ENCODE data around the gene TMED1. TPM values are rescaled to one million over a fixed set of nuclear protein-coding genes. Genes with fewer than 3 reads are reported as not detected.

TMED1 gene
- polyA plus RNA-seq, 2 of the 4 experiments (the other 2 are of a cell fraction) = 29.9 to 37.0 TPM

GRCh38 chr19:10820173-10820572 lies 15.8 kb downstream of the TMED1 start:
- peak in 1 of 2 experiments; percentile 13 for DNase-seq (ENCODE audit: low read depth in 1 of 2, low spot score in 1 of 2)
- no peaks in the 10 kb centered on the region for H3K4me1 ChIP-seq
- H3K27ac ChIP-seq = no peak overlapping the region
- H3K4me2 ChIP-seq = no peak overlapping the region
- no peaks in the 10 kb centered on the region for H3K9me3 ChIP-seq
- CTCF ChIA-PET = interaction anchor here (0.6 to 3.1 kb wide), 5 partner anchors 8 to 103 kb away, joined by 3 to 10 read pairs (median 3); partner anchors contain the start of gene DNM2
- peak; percentile 58 to 74; a peak in 4 of 6 replicates for ATAC-seq
- TF ChIP-seq RAD21 (conservative IDR thresholded peaks at IDR 0.05 in 1 of 2, IDR thresholded peaks at IDR 0.05 in 1 of 2) (peak in 1 of 2 experiments; percentile 20; a peak in 1 of 5 replicates), ZFP36 (IDR thresholded peaks at IDR 0.05; ENCODE audit: borderline replicate concordance, partially characterized antibody) (peak; percentile 38), NFE2L2 (conservative IDR thresholded peaks at IDR 0.05; ENCODE audit: low read length) (no peak), KDM5A (IDR thresholded peaks at IDR 0.05) (no peak), MAFK (IDR thresholded peaks at IDR 0.05; ENCODE audit: partially characterized antibody) (no peak), ESRRA (IDR thresholded peaks at IDR 0.05; ENCODE audit: borderline replicate concordance, low read length) (no peak), KDM1A (IDR thresholded peaks at IDR 0.05; ENCODE audit: low read depth) (no peak), REST (IDR thresholded peaks at IDR 0.05) (no peak), TP53 (CRISPR knock-in tag; IDR thresholded peaks at IDR 0.05) (no peak), POLR2AphosphoS2 (conservative IDR thresholded peaks at IDR 0.05; ENCODE audit: low read length) (no peak), NPAS2 (CRISPR knock-in tag; IDR thresholded peaks at IDR 0.05; ENCODE audit: borderline replicate concordance) (no peak), CHD4 (IDR thresholded peaks at IDR 0.05; ENCODE audit: borderline replicate concordance) (no peak), PBX3 (IDR thresholded peaks at IDR 0.05) (no peak)
- TF ChIP-seq, protein P1, sequence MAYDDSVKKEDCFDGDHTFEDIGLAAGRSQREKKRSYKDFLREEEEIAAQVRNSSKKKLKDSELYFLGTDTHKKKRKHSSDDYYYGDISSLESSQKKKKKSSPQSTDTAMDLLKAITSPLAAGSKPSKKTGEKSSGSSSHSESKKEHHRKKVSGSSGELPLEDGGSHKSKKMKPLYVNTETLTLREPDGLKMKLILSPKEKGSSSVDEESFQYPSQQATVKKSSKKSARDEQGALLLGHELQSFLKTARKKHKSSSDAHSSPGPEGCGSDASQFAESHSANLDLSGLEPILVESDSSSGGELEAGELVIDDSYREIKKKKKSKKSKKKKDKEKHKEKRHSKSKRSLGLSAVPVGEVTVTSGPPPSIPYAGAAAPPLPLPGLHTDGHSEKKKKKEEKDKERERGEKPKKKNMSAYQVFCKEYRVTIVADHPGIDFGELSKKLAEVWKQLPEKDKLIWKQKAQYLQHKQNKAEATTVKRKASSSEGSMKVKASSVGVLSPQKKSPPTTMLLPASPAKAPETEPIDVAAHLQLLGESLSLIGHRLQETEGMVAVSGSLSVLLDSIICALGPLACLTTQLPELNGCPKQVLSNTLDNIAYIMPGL (CRISPR knock-in tag; IDR thresholded peaks at IDR 0.05; ENCODE audit: borderline replicate concordance) = no peak
- TF ChIP-seq, protein P2, sequence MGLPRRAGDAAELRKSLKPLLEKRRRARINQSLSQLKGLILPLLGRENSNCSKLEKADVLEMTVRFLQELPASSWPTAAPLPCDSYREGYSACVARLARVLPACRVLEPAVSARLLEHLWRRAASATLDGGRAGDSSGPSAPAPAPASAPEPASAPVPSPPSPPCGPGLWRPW (IDR thresholded peaks at IDR 0.05) = no peak
- FAIRE-seq = no peak
- POLR2A ChIA-PET = no interaction called here
- 95% methylated on average over 7 of the region's 7 CpGs for WGBS (ENCODE audit: missing lambda C conversion rate)
- no peak overlapping the region for H3K4me3 ChIP-seq

DNA sequence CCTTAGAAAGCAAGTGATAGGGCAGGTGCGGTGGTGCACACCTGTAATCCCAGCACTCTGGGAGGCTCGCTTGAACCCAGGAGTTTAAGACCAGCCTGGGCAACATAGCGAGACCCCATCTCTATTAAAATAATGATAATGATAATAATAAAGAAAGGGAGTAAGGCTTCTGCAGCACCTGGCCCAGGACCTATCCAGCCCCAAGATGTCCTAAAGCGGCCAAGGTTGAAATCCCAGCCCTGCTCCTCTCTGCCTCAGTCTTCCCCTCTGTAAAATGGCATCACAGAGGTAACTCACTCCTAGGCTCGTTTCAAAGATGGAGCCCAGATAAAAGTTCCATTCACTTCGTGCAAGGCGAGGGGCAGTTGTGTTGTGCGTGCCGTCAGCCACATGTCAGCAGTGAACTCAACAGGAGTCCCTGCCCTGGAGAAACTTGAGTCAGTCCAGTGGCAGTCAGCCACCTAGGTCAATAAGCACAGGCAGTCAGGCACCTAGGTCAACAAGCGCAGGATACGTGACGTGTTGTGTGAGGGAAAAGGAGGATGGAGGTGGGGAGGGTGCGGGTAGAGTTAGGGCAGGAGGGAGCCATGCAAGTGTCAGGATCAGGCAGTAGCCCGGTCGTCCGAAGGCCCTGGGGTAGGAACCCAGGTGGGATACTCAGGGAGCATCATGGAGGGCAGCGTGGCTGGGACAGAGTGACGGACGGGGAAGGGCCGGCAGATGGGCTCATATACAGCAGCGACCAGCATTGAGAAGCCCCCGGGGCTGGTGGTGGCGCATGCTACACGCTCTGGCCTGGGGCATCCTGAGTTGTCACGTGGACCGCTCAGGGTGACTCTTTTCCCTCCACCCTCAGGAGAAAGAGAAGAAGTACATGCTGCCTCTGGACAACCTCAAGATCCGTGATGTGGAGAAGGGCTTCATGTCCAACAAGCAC lies 16.6 kb downstream of the TMED1 start:
- Histone ChIP-seq H3K27ac (no peak overlapping the region), H3K4me2 (no peak overlapping the region), H3K4me1 (no peaks in the 10 kb centered on the region), H3K4me3 (no peak overlapping the region), H3K9me3 (no peaks in the 10 kb centered on the region)
- CTCF ChIA-PET = interaction anchor here (0.6 to 3.1 kb wide), 3 partner anchors 32 to 102 kb away, joined by 4 to 10 read pairs (median 4); partner anchors contain the start of gene DNM2
- WGBS (ENCODE audit: missing lambda C conversion rate) = 94% methylated on average over 27 of the region's 27 CpGs
- FAIRE-seq (no peak), DNase-seq (ENCODE audit: low read depth in 1 of 2, low spot score in 1 of 2) (no peak), ATAC-seq (no peak)
- POLR2A ChIA-PET = no interaction called here
- TF ChIP-seq REST (IDR thresholded peaks at IDR 0.05) (no peak), NPAS2 (CRISPR knock-in tag; IDR thresholded peaks at IDR 0.05; ENCODE audit: borderline replicate concordance) (no peak), CEBPB (IDR thresholded peaks at IDR 0.05) (no peak), RCOR1 (IDR thresholded peaks at IDR 0.05; ENCODE audit: low read depth, low read length) (no peak), HOXA7 (CRISPR knock-in tag; IDR thresholded peaks at IDR 0.05) (no peak), KDM5A (IDR thresholded peaks at IDR 0.05) (no peak), ELK1 (IDR thresholded peaks at IDR 0.05; ENCODE audit: low read depth, low read length) (no peak), HDAC2 (IDR thresholded peaks at IDR 0.05) (no peak)
- TF ChIP-seq, protein P3, sequence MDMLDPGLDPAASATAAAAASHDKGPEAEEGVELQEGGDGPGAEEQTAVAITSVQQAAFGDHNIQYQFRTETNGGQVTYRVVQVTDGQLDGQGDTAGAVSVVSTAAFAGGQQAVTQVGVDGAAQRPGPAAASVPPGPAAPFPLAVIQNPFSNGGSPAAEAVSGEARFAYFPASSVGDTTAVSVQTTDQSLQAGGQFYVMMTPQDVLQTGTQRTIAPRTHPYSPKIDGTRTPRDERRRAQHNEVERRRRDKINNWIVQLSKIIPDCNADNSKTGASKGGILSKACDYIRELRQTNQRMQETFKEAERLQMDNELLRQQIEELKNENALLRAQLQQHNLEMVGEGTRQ (IDR thresholded peaks at IDR 0.05) = no peak

All from A549 (cell line).